Testis (tissue), 2 donors: ENCODE measurements around the gene ELP2.

ENCODE experiments used
- CTCF ChIP-seq, 3 experiments: fragments of 450-650 bp in 2 of 3; fragments of 200-600 bp in 1 of 3; sonication (generic) in 1 of 3; IDR thresholded peaks; one replicate each; pipeline ENCODE4 v1.5.1; 2016 to 2019; ENCODE audit warnings: antibody characterized with exemption in 3 of 3, mild to moderate bottlenecking in 2 of 3, moderate library complexity in 1 of 3
- POLR2A ChIP-seq: fragments of 450-650 bp; IDR thresholded peaks from one replicate; pipeline ENCODE4 v1.6.1; 2017; ENCODE audit warnings: antibody characterized with exemption, mild to moderate bottlenecking, moderate library complexity

DNA sequence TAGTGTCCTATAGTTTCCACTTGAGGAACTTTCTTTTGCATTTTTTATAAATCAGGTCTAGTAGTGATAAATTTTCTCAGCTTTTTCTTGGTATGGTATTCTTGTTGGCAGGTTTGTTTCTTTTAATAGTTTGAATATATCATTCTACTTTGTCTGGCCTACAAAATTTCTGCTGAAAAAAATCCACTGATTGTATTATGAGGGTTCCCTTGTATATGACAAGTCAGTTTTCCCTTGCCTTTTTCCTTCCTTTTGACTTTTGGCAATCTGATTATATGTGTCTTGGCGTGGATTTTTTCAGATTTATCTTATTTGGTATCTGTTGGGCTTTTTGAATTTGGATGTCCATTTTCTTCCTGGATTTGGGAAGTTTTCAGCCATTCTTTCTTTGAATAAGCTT, 99.5 kb downstream of the ELP2 start:
- TF ChIP-seq POLR2A (no peak), CTCF (IDR thresholded peaks at IDR 0.05) (no peak)
